Ishikawa (cell line): ENCODE data around the gene IL3RA.

ENCODE experiments used
- CEBPB ChIP-seq: IDR thresholded peaks from 2 replicates; pipeline ENCODE4 v1.6.1; 2012
- CREB1 ChIP-seq: IDR thresholded peaks from 2 replicates; pipeline ENCODE4 v1.6.1; 2012; ENCODE audit warnings: low read depth
- EGR1 ChIP-seq: IDR thresholded peaks from 2 replicates; pipeline ENCODE4 v1.6.1; 2012
- EP300 ChIP-seq: IDR thresholded peaks from 2 replicates; pipeline ENCODE4 v1.6.1; 2012; ENCODE audit warnings: borderline replicate concordance
- FOXM1 ChIP-seq: IDR thresholded peaks from 2 replicates; pipeline ENCODE4 v1.6.1; 2012; ENCODE audit warnings: low read depth, borderline replicate concordance
- MAX ChIP-seq: IDR thresholded peaks from 2 replicates; pipeline ENCODE4 v1.6.1; 2012
- NFIC ChIP-seq: IDR thresholded peaks from 2 replicates; pipeline ENCODE4 v1.6.1; 2012
- RAD21 ChIP-seq: IDR thresholded peaks from 2 replicates; pipeline ENCODE4 v1.6.1; 2012; ENCODE audit warnings: low read depth
- REST ChIP-seq: IDR thresholded peaks from 2 replicates; pipeline ENCODE4 v1.6.1; 2012; ENCODE audit warnings: low read depth, mild to moderate bottlenecking
- TAF1 ChIP-seq: IDR thresholded peaks from 2 replicates; pipeline ENCODE4 v1.6.1; 2012; ENCODE audit warnings: low read depth, mild to moderate bottlenecking
- TCF12 ChIP-seq: IDR thresholded peaks from 2 replicates; pipeline ENCODE4 v1.6.1; 2012; ENCODE audit warnings: low read depth
- TEAD4 ChIP-seq: IDR thresholded peaks from 2 replicates; pipeline ENCODE4 v1.6.1; 2012
- USF1 ChIP-seq: IDR thresholded peaks from 2 replicates; pipeline ENCODE4 v1.6.1; 2012
- YY1 ChIP-seq: IDR thresholded peaks from 2 replicates; pipeline ENCODE4 v1.6.1; 2012; ENCODE audit warnings: low read depth
- ZBTB7A ChIP-seq: IDR thresholded peaks from 2 replicates; pipeline ENCODE4 v1.6.1; 2012; ENCODE audit warnings: low read depth

Gene IL3RA

GRCh38 chrX:1357993-1358392 lies 21.4 kb downstream of the IL3RA start:
- TF ChIP-seq TAF1 = no peak
- TF ChIP-seq NFIC = no peak

GRCh38 chrX:1358793-1359476 lies 22.4 kb downstream of the IL3RA start:
- TF ChIP-seq ZBTB7A (no peak), TCF12 (no peak), RAD21 (no peak), FOXM1 (no peak), USF1 (no peak), EP300 (no peak)

GRCh38 chrX:1359477-1359873 lies 22.9 kb downstream of the IL3RA start:
- TF ChIP-seq RAD21 (no peak), EGR1 (no peak), REST (no peak), EP300 (no peak), TAF1 (no peak), YY1 (no peak), NFIC (no peak), CREB1 (no peak), TEAD4 (no peak), ZBTB7A (no peak), USF1 (no peak), MAX (no peak), TCF12 (no peak), CEBPB (no peak), FOXM1 (no peak)

GRCh38 chrX:1360171-1360570 lies 23.6 kb downstream of the IL3RA start:
- TF ChIP-seq TAF1 = no peak

- no peak for TF ChIP-seq YY1
- no peak for TF ChIP-seq TAF1
- TF ChIP-seq CREB1 = no peak
- TF ChIP-seq TCF12 = no peak
- no peak for TF ChIP-seq ZBTB7A
- TF ChIP-seq CEBPB = no peak
- no peak for TF ChIP-seq FOXM1
- TF ChIP-seq USF1 = no peak
- no peak for TF ChIP-seq TEAD4
- TF ChIP-seq MAX = no peak
Observed at GRCh38 chrX:1361275-1361674, 24.7 kb downstream of the IL3RA start.

GRCh38 chrX:1361910-1362309 lies 25.3 kb downstream of the IL3RA start:
- no peak for TF ChIP-seq CREB1
- no peak for TF ChIP-seq USF1
- TF ChIP-seq REST = no peak
- TF ChIP-seq CEBPB = no peak
- TF ChIP-seq NFIC = no peak
- no peak for TF ChIP-seq EP300
- no peak for TF ChIP-seq TEAD4
